H9 (cell line): ENCODE data around the gene LRSAM1. TPM values are rescaled to one million over a fixed set of nuclear protein-coding genes. Genes with fewer than 3 reads are reported as not detected.

Experiments used
- DNase-seq: peaks from one replicate; pipeline ENCODE4 v3.0.0-alpha.2; 2017
- H2AFZ ChIP-seq: one replicate; pipeline ENCODE4 v1.6.1; 2013; ENCODE audit warnings: mild to moderate bottlenecking, low read length, control low read depth, moderate library complexity
- H2AK5ac ChIP-seq: 2 replicates; pipeline ENCODE4 v1.6.1; 2013; ENCODE audit warnings: low read length, control low read depth, mixed read lengths; ENCODE audit not compliant: insufficient read length
- H2BK120ac ChIP-seq: one replicate; pipeline ENCODE4 v1.6.1; 2013; ENCODE audit warnings: low read depth, mild to moderate bottlenecking, low read length, control low read depth, inconsistent platforms; ENCODE audit not compliant: poor library complexity, severe bottlenecking
- H2BK12ac ChIP-seq: 2 replicates; pipeline ENCODE4 v1.6.1; 2013; ENCODE audit warnings: low read length, control low read depth, mixed read lengths, low read depth; ENCODE audit not compliant: insufficient read length
- H2BK15ac ChIP-seq: 2 replicates; pipeline ENCODE4 v1.6.1; 2013; ENCODE audit warnings: low read depth, low read length, control low read depth
- H2BK20ac ChIP-seq: one replicate; pipeline ENCODE4 v1.6.1; 2013; ENCODE audit warnings: low read depth, mild to moderate bottlenecking, low read length, control low read depth, inconsistent platforms; ENCODE audit not compliant: poor library complexity, severe bottlenecking
- H2BK5ac ChIP-seq: 2 replicates; pipeline ENCODE4 v1.6.1; 2013; ENCODE audit warnings: low read length, control low read depth, mixed read lengths; ENCODE audit not compliant: insufficient read length
- H3K14ac ChIP-seq: 2 replicates; pipeline ENCODE4 v1.6.1; 2013; ENCODE audit warnings: low read length, control low read depth; ENCODE audit not compliant: insufficient read depth
- H3K18ac ChIP-seq: 2 replicates; pipeline ENCODE4 v1.6.1; 2013; ENCODE audit warnings: low read depth, mild to moderate bottlenecking, mixed read lengths, low read length, control low read depth; ENCODE audit not compliant: insufficient read length
- H3K23ac ChIP-seq: 2 replicates; pipeline ENCODE4 v1.6.1; 2013; ENCODE audit warnings: low read length, control low read depth, mixed read lengths, low read depth; ENCODE audit not compliant: insufficient read length
- H3K23me2 ChIP-seq: 2 replicates; pipeline ENCODE4 v1.6.1; 2013; ENCODE audit warnings: low read depth, mild to moderate bottlenecking, mixed read lengths, low read length, control low read depth; ENCODE audit not compliant: insufficient read length, poor library complexity, severe bottlenecking
- H3K27ac ChIP-seq: 2 replicates; pipeline ENCODE4 v1.5.1; 2013; ENCODE audit warnings: low read length, control low read depth, mixed read lengths, low read depth; ENCODE audit not compliant: insufficient read length
- H3K27me3 ChIP-seq: 2 replicates; pipeline ENCODE4 v1.6.1; 2013; ENCODE audit warnings: low read length, control low read depth, inconsistent platforms; ENCODE audit not compliant: insufficient read depth
- H3K4ac ChIP-seq: 2 replicates; pipeline ENCODE4 v1.6.1; 2013; ENCODE audit warnings: low read depth, mild to moderate bottlenecking, control low read depth, inconsistent platforms, low read length, moderate library complexity
- H3K4me1 ChIP-seq: 2 replicates; pipeline ENCODE4 v1.6.1; 2013; ENCODE audit warnings: low read length, control low read depth, inconsistent platforms; ENCODE audit not compliant: insufficient read depth
- H3K4me2 ChIP-seq: 2 replicates; pipeline ENCODE4 v1.6.1; 2013; ENCODE audit warnings: low read length, control low read depth, mixed read lengths; ENCODE audit not compliant: insufficient read length, insufficient read depth
- H3K56ac ChIP-seq: 2 replicates; pipeline ENCODE4 v1.6.1; 2013; ENCODE audit warnings: low read depth, mild to moderate bottlenecking, mixed read lengths, low read length, control low read depth; ENCODE audit not compliant: insufficient read length
- H3K79me1 ChIP-seq: 2 replicates; pipeline ENCODE4 v1.6.1; 2013; ENCODE audit warnings: low read depth, mild to moderate bottlenecking, moderate library complexity, low read length, control low read depth, inconsistent platforms; ENCODE audit not compliant: insufficient read depth, poor library complexity, severe bottlenecking
- H3K79me2 ChIP-seq: 2 replicates; pipeline ENCODE4 v1.6.1; 2013; ENCODE audit warnings: low read length, control low read depth, inconsistent platforms; ENCODE audit not compliant: insufficient read depth
- H3K9ac ChIP-seq: 2 replicates; pipeline ENCODE4 v1.6.1; 2013; ENCODE audit warnings: low read length, control low read depth, mixed read lengths; ENCODE audit not compliant: insufficient read length; ENCODE audit errors: extremely low read depth
- H3K9me3 ChIP-seq: one replicate; pipeline ENCODE4 v1.6.1; 2013; ENCODE audit warnings: low read depth, low read length, inconsistent platforms; ENCODE audit not compliant: control insufficient read depth
- H3T11ph ChIP-seq: one replicate; pipeline ENCODE4 v1.6.1; 2013; ENCODE audit warnings: mild to moderate bottlenecking, low read length, control low read depth, inconsistent platforms
- H4K20me1 ChIP-seq: one replicate; pipeline ENCODE4 v1.6.1; 2013; ENCODE audit not compliant: control insufficient read depth, insufficient read length, insufficient read depth
- H4K5ac ChIP-seq: 2 replicates; pipeline ENCODE4 v1.6.1; 2013; ENCODE audit warnings: low read depth, mild to moderate bottlenecking, mixed read lengths, low read length, control low read depth; ENCODE audit not compliant: insufficient read length
- H4K8ac ChIP-seq: replicated peaks from 2 replicates; pipeline ENCODE4 v1.6.1; 2013; ENCODE audit warnings: low read length, control low read depth, mixed read lengths, low read depth; ENCODE audit not compliant: insufficient read length
- H4K91ac ChIP-seq: 2 replicates; pipeline ENCODE4 v1.6.1; 2013; ENCODE audit warnings: low read depth, mild to moderate bottlenecking, moderate library complexity, mixed read lengths, low read length, control low read depth; ENCODE audit not compliant: insufficient read length
- H3K27ac Mint-ChIP-seq, 3 experiments: 2 replicates in 2 of 3; 3 replicates in 1 of 3; pipeline ENCODE4 v1.8.0; 2020 to 2021; ENCODE audit warnings: mixed read lengths in 3 of 3, mild to moderate bottlenecking in 1 of 3, moderate library complexity in 1 of 3
- H3K27me3 Mint-ChIP-seq: 2 replicates; pipeline ENCODE4 v1.8.0; 2021; ENCODE audit warnings: low read depth, mild to moderate bottlenecking, moderate library complexity, mixed read lengths
- H3K36me3 Mint-ChIP-seq, 3 experiments: 2 replicates in 2 of 3; 3 replicates in 1 of 3; pipeline ENCODE4 v1.8.0; 2020 to 2021; ENCODE audit warnings: low read depth in 3 of 3, mixed read lengths in 3 of 3; ENCODE audit not compliant: insufficient read depth in 1 of 3
- H3K4me1 Mint-ChIP-seq, 2 experiments: 2 replicates each; pipeline ENCODE4 v1.8.0; 2020; ENCODE audit warnings: mixed read lengths in 2 of 2
- H3K4me3 Mint-ChIP-seq, 2 experiments: 2 replicates in 1 of 2; 3 replicates in 1 of 2; pipeline ENCODE4 v1.8.0; 2020 to 2021; ENCODE audit warnings: mild to moderate bottlenecking in 2 of 2, mixed read lengths in 2 of 2, moderate library complexity in 1 of 2
- H3K9me3 Mint-ChIP-seq, 2 experiments: 2 replicates in 1 of 2; 3 replicates in 1 of 2; pipeline ENCODE4 v1.8.0; 2020; ENCODE audit warnings: mild to moderate bottlenecking in 2 of 2, mixed read lengths in 2 of 2, moderate library complexity in 1 of 2
- CTCF ChIP-seq: fragments of 200-600 bp; sonication (generic); conservative IDR thresholded peaks from 3 replicates; pipeline ENCODE4 v1.8.0; 2021; ENCODE audit warnings: antibody characterized with exemption, mild to moderate bottlenecking
- WGBS: extraction: QIAGEN DNeasy Blood & Tissue Kit; methylation state at CpG from one replicate; pipeline ENCODE4 v1.1.7; 2013; ENCODE audit warnings: missing lambda C conversion rate, low lambda C conversion rate, mixed read lengths; ENCODE audit not compliant: insufficient read length; ENCODE audit errors: extremely low coverage; 5-methylcytosine and 5-hydroxymethylcytosine counted together
- total RNA-seq: library from RNA; stranded (reverse); gene quantifications from 2 replicates; pipeline ENCODE4 v1.2.1, GENCODE V29; 2021

The LRSAM1 gene
- total RNA-seq, 1 experiment from 2014 or later = 16.2 TPM

- no peak overlapping the region for H2BK20ac ChIP-seq
- H2AK5ac ChIP-seq = no peak overlapping the region
- no peak overlapping the region for H2BK15ac ChIP-seq
- no peak overlapping the region for H4K91ac ChIP-seq
- no peak for DNase-seq
- no peak overlapping the region for H3K23ac ChIP-seq
- no peaks in the 10 kb centered on the region for H3K79me1 ChIP-seq
- H3K4me2 ChIP-seq = no peak overlapping the region
- peaks cover 1% of the 10 kb centered on the region; the same call in 1 of the 2 replicates for H3K79me2 ChIP-seq
- H3K23me2 ChIP-seq = no peaks in the 10 kb centered on the region
- H2BK120ac ChIP-seq = no peak overlapping the region
- H3K14ac ChIP-seq = no peak overlapping the region; the same call in 1 of the 2 replicates
- no peak for TF ChIP-seq CTCF
- no peaks in the 10 kb centered on the region for H3K4me1 ChIP-seq
- no peak overlapping the region for H4K8ac ChIP-seq
- H3K27me3 Mint-ChIP-seq = no peaks in the 10 kb centered on the region
- no peak overlapping the region for H3K9ac ChIP-seq
- WGBS = no CpG with 5 or more reads among the region's 17 CpGs
- no peak overlapping the region for H3K56ac ChIP-seq
- no peaks in the 10 kb centered on the region for H3K27me3 ChIP-seq
- H3K27ac ChIP-seq = no peak overlapping the region
- H2AFZ ChIP-seq = no peak overlapping the region
- H3K18ac ChIP-seq = no peak overlapping the region
- no peak overlapping the region for H4K5ac ChIP-seq
- H3T11ph ChIP-seq = no peak overlapping the region
- no peak overlapping the region for H2BK5ac ChIP-seq
- H4K20me1 ChIP-seq = no peaks in the 10 kb centered on the region
- no peaks in the 10 kb centered on the region for H3K9me3 Mint-ChIP-seq
- 0 out of 7 replicates have a peak overlapping the region, but pooled peaks of 1 of the 3 experiments have one; percentile 24 for H3K27ac Mint-ChIP-seq
- H3K4me1 Mint-ChIP-seq = peaks cover 15 to 24% of the 10 kb centered on the region in 2 experiments
- H3K4me3 Mint-ChIP-seq = no peak overlapping the region
- no peaks in the 10 kb centered on the region; a peak in 1 of 7 replicates for H3K36me3 Mint-ChIP-seq
- no peak overlapping the region for H2BK12ac ChIP-seq
- H3K4ac ChIP-seq = no peak overlapping the region
- H3K9me3 ChIP-seq = no peaks in the 10 kb centered on the region
Observed at GRCh38 chr9:127539259-127539981, 88.1 kb downstream of the LRSAM1 start.
